HepG2 (cell line): ENCODE measurements around the gene CLEC7A. TPM values are rescaled to one million over a fixed set of nuclear protein-coding genes. Genes with fewer than 3 reads are reported as not detected.

Experiments used
- ATAC-seq: fragments of 200-7000 bp; cut with Tn5 transposase; 3 replicates; pipeline ENCODE4 v1.9.1; 2020; ENCODE audit warnings: mild to moderate bottlenecking, moderate library complexity
- BruUV-seq: library from RNA; stranded (reverse); fragments of 400-500 nt; replicated peaks from 2 replicates; lab custom pipeline; 2021; lab: Mats Ljungman, UMichigan
- CTCF ChIA-PET: fragments of 300-600 bp; formaldehyde crosslinking; extraction: SDS; loops from one replicate; lab custom pipeline; 2021; ENCODE audit warnings: low total read pairs, inconsistent platforms, low intra/inter-chr PET ratio; lab: Yijun Ruan, JAX
- POLR2A ChIA-PET: fragments of 350-600 bp; sonication (Branson Sonifier 250); formaldehyde crosslinking; loops from one replicate; lab custom pipeline; 2020; ENCODE audit warnings: antibody characterized with exemption, inconsistent platforms; lab: Yijun Ruan, JAX
- DNase-seq: peaks from one replicate; pipeline ENCODE4 v3.0.0-alpha.2; 2015; ENCODE audit warnings: low spot score
- FAIRE-seq: peaks from 3 replicates; lab custom pipeline; 2011; peaks lifted over from hg19 to GRCh38; lab: Jason Lieb, UNC
- H2AFZ ChIP-seq: one replicate; pipeline ENCODE4 v1.6.1; 2011; ENCODE audit warnings: low read length, inconsistent platforms
- H3K27ac ChIP-seq: fragments of 300-600 bp; 3 replicates; pipeline ENCODE4 v1.8.0; 2011; ENCODE audit warnings: mixed run types, mild to moderate bottlenecking, mixed read lengths, low read length, inconsistent platforms; ENCODE audit not compliant: insufficient read depth; ENCODE audit errors: extremely low read length
- H3K27me3 ChIP-seq, 2 experiments: fragments of 200-600 bp in 1 of 2; 2 replicates in 1 of 2; 3 replicates in 1 of 2; pipeline versions ENCODE4 v1.6.0 to v1.8.0; 2011; ENCODE audit warnings: low read length in 2 of 2, mild to moderate bottlenecking in 2 of 2, moderate library complexity in 2 of 2, inconsistent platforms in 1 of 2; ENCODE audit not compliant: insufficient read depth in 2 of 2, control insufficient read depth in 1 of 2
- H3K36me3 ChIP-seq, 2 experiments: fragments of 200-600 bp in 1 of 2; replicated peaks in 1 of 2; 2 replicates in 1 of 2; 3 replicates in 1 of 2; pipeline versions ENCODE4 v1.5.1 to v1.8.0; 2011; ENCODE audit warnings: low read length in 2 of 2, inconsistent platforms in 1 of 2; ENCODE audit not compliant: insufficient read depth in 2 of 2, control insufficient read depth in 1 of 2
- H3K4me1 ChIP-seq: 2 replicates; pipeline ENCODE4 v1.5.1; 2012; ENCODE audit warnings: low read length, inconsistent platforms; ENCODE audit not compliant: insufficient read depth
- H3K4me2 ChIP-seq: 2 replicates; pipeline ENCODE4 v1.6.0; 2011; ENCODE audit warnings: low read depth, low read length, inconsistent platforms
- H3K4me3 ChIP-seq, 3 experiments: fragments of 200-600 bp in 1 of 3; sonication (generic), shearing (Covaris generic) in 1 of 3; replicated peaks in 1 of 3; 2 replicates each; pipeline ENCODE4 v1.5.1; 2011 to 2016; ENCODE audit warnings: low read length in 3 of 3, inconsistent platforms in 2 of 3, low read depth in 2 of 3, mild to moderate bottlenecking in 2 of 3, control low read depth in 1 of 3, mixed read lengths in 1 of 3; ENCODE audit not compliant: insufficient read depth in 1 of 3
- H3K79me2 ChIP-seq: one replicate; pipeline ENCODE4 v1.6.1; 2011; ENCODE audit warnings: low read length, inconsistent platforms; ENCODE audit not compliant: insufficient read depth
- H3K9ac ChIP-seq: 2 replicates; pipeline ENCODE4 v1.6.0; 2011; ENCODE audit warnings: mild to moderate bottlenecking, low read depth, low read length, inconsistent platforms; ENCODE audit not compliant: insufficient read depth
- H3K9me3 ChIP-seq: 2 replicates; pipeline ENCODE4 v1.5.1; 2012; ENCODE audit warnings: mild to moderate bottlenecking, low read length
- H4K20me1 ChIP-seq: 2 replicates; pipeline ENCODE4 v1.6.0; 2011; ENCODE audit warnings: inconsistent platforms, mild to moderate bottlenecking, low read length, moderate library complexity; ENCODE audit not compliant: insufficient read depth
- BRD4 ChIP-seq: sonication (generic); formaldehyde crosslinking; IDR thresholded peaks from 2 replicates; pipeline ENCODE4 v1.4.0; 2020; ENCODE audit warnings: missing genetic modification reagents
- CREB3 ChIP-seq: sonication (generic); formaldehyde crosslinking; IDR thresholded peaks from 2 replicates; pipeline ENCODE4 v1.5.0; 2020; ENCODE audit warnings: missing genetic modification reagents
- HDAC2 ChIP-seq: sonication (generic); formaldehyde crosslinking; IDR thresholded peaks from 2 replicates; pipeline ENCODE4 v1.4.0; 2020; ENCODE audit warnings: missing genetic modification reagents
- HOXA7 ChIP-seq: sonication (generic); formaldehyde crosslinking; IDR thresholded peaks from 2 replicates; pipeline ENCODE4 v1.8.1; 2022; ENCODE audit warnings: mild to moderate bottlenecking, missing genetic modification reagents, moderate library complexity
- PBX3 ChIP-seq: sonication (generic); formaldehyde crosslinking; IDR thresholded peaks from 2 replicates; pipeline ENCODE4 v1.8.1; 2023; ENCODE audit warnings: missing genetic modification reagents, inconsistent platforms, borderline replicate concordance
- SKI ChIP-seq: fragments of 450-650 bp; IDR thresholded peaks from one replicate; pipeline ENCODE4 v1.6.1; 2018; ENCODE audit warnings: mild to moderate bottlenecking; ENCODE audit not compliant: partially characterized antibody
- SNAI1 ChIP-seq: sonication (generic); formaldehyde crosslinking; IDR thresholded peaks from 2 replicates; pipeline ENCODE4 v1.5.0; 2020; ENCODE audit warnings: mild to moderate bottlenecking, missing genetic modification reagents, borderline replicate concordance
- SYNCRIP ChIP-seq: fragments of 200-400 bp; formaldehyde crosslinking; IDR thresholded peaks from 2 replicates; pipeline ENCODE4 v1.6.1; 2018; ENCODE audit warnings: mild to moderate bottlenecking, low read depth, low read length; ENCODE audit not compliant: insufficient read depth
- ZC3H13 ChIP-seq: sonication (generic); formaldehyde crosslinking; IDR thresholded peaks from 2 replicates; pipeline ENCODE4 v1.8.1; 2023; ENCODE audit warnings: mild to moderate bottlenecking, missing genetic modification reagents, moderate library complexity
- ZNF253 ChIP-seq: sonication (generic); formaldehyde crosslinking; IDR thresholded peaks from 2 replicates; pipeline ENCODE4 v1.8.0; 2022; ENCODE audit warnings: mild to moderate bottlenecking, missing genetic modification reagents, borderline replicate concordance
- ZNF281 ChIP-seq: sonication (generic); formaldehyde crosslinking; IDR thresholded peaks from 2 replicates; pipeline ENCODE4 v1.4.0; 2020; ENCODE audit warnings: missing genetic modification reagents, borderline replicate concordance
- ZNF749 ChIP-seq: sonication (generic); formaldehyde crosslinking; IDR thresholded peaks from 2 replicates; pipeline ENCODE4 v1.8.0; 2022; ENCODE audit warnings: mild to moderate bottlenecking, missing genetic modification reagents, moderate library complexity, borderline replicate concordance
- ZNF768 ChIP-seq: sonication (generic); formaldehyde crosslinking; IDR thresholded peaks from 2 replicates; pipeline ENCODE4 v1.4.0; 2020; ENCODE audit warnings: missing genetic modification reagents
- WGBS: methylation state at CpG from one replicate; pipeline ENCODE4 v1.1.6; 2017; ENCODE audit warnings: low lambda C conversion rate; 5-methylcytosine and 5-hydroxymethylcytosine counted together
- in situ Hi-C: cut with HindIII; loops from 2 replicates; pipeline ENCODE4 v1.10.0; 2017; ENCODE audit warnings: low pct_unique_long_range_greater_than_20kb; ENCODE audit not compliant: extremely low pct_ligation_motif_present
- intact Hi-C: fragments of 100-400 bp; cut with micrococcal nuclease; formaldehyde crosslinking; loops from one replicate; pipeline ENCODE4 v1.10.0; 2022; ENCODE audit not compliant: unreplicated experiment
- polyA plus RNA-seq, 8 experiments: library from polyadenylated mRNA; depleted of rRNA in 3 of 8; stranded (reverse) in 7 of 8; unstranded in 1 of 8; fragments of >200 nt; fragmentation: Illumina TruSeq in 4 of 8; extraction: Trizol in 4 of 8; gene quantifications; 2 replicates each; pipeline versions ENCODE4 v1.2.1 to v1.2.3, GENCODE V29; 2011 to 2016; ENCODE audit warnings: low read depth in 4 of 8, missing spikeins in 1 of 8, mixed read lengths in 1 of 8; ENCODE audit not compliant: insufficient read depth in 1 of 8
- total RNA-seq, 5 experiments: library from RNA; depleted of rRNA; stranded (reverse); fragments of >200 nt; fragmentation: Illumina TruSeq; extraction: Trizol; gene quantifications; 2 replicates each; pipeline ENCODE4 v1.2.3, GENCODE V29; 2016; ENCODE audit warnings: low read depth in 1 of 5

The CLEC7A gene
- total and polyA plus RNA-seq, 2 of the 13 experiments (the other 11 are each of a cell fraction or from before 2014, with no cell fraction given): not detected

GRCh38 chr12:10095971-10096370 lies 34.0 kb downstream of the CLEC7A start:
- ChIA-PET POLR2A (no interaction called here), CTCF (no interaction called here)
- TF ChIP-seq HOXA7 (CRISPR knock-in tag) (no peak), SKI (no peak)
- no peak for FAIRE-seq
- no peak for DNase-seq
- Histone ChIP-seq H3K27ac (no peak overlapping the region), H3K9ac (no peak overlapping the region), H3K79me2 (no peaks in the 10 kb centered on the region), H3K9me3 (no peaks in the 10 kb centered on the region), H2AFZ (no peak overlapping the region), H3K4me3 (no peak overlapping the region), H3K4me2 (no peak overlapping the region), H3K36me3 (no peaks in the 10 kb centered on the region), H3K4me1 (no peaks in the 10 kb centered on the region), H3K27me3 (no peaks in the 10 kb centered on the region; a peak in 1 of 5 replicates), H4K20me1 (no peaks in the 10 kb centered on the region)
- ATAC-seq: no peak
- in situ Hi-C loops: no loop called here
- intact Hi-C loops: no loop called here
- WGBS: 44% methylated on average over 3 of the region's 3 CpGs
- BruUV-seq: no TSS peak

GRCh38 chr12:10094646-10095395 lies 35.2 kb downstream of the CLEC7A start:
- DNase-seq (no peak), ATAC-seq (no peak), FAIRE-seq (no peak)
- no peaks in the 10 kb centered on the region for H3K79me2 ChIP-seq
- no peaks in the 10 kb centered on the region for H3K4me1 ChIP-seq
- ChIA-PET CTCF (no interaction called here), POLR2A (no interaction called here)
- no peak overlapping the region for H3K27ac ChIP-seq
- H4K20me1 ChIP-seq: no peaks in the 10 kb centered on the region
- no peak overlapping the region for H2AFZ ChIP-seq
- H3K4me3 ChIP-seq: no peak overlapping the region
- H3K36me3 ChIP-seq: no peaks in the 10 kb centered on the region
- in situ Hi-C loops: no loop called here
- BruUV-seq: no TSS peak
- 2% methylated on average over 4 of the region's 4 CpGs for WGBS
- H3K4me2 ChIP-seq: no peak overlapping the region
- H3K9ac ChIP-seq: no peak overlapping the region
- intact Hi-C loops: no loop called here
- H3K27me3 ChIP-seq: no peaks in the 10 kb centered on the region; a peak in 1 of 5 replicates
- H3K9me3 ChIP-seq: no peaks in the 10 kb centered on the region
- no peak for TF ChIP-seq ZNF281 (CRISPR knock-in tag)
- TF ChIP-seq PBX3: no peak
- no peak for TF ChIP-seq ZNF749 (CRISPR knock-in tag)
- no peak for TF ChIP-seq CREB3
- TF ChIP-seq BRD4 (CRISPR knock-in tag): no peak
- no peak for TF ChIP-seq SNAI1 (CRISPR knock-in tag)
- TF ChIP-seq ZNF253 (CRISPR knock-in tag): no peak
- no peak for TF ChIP-seq SYNCRIP
- TF ChIP-seq ZC3H13 (CRISPR knock-in tag): no peak
- no peak for TF ChIP-seq HDAC2 (CRISPR knock-in tag)
- no peak for TF ChIP-seq ZNF768
